ENCODE data around the gene RHOT1.
"Not testable (repeated sequence)": the region's sequence is repeated elsewhere in the genome, so short reads cannot be mapped to it uniquely, and the experiment has no call there.

- not testable (repeated sequence) for TF ChIP-seq YY1 (IDR thresholded peaks at IDR 0.05; ENCODE audit: insufficient read depth, insufficient read length); ZNF274 (IDR thresholded peaks at IDR 0.05; ENCODE audit: low read depth, low read length); SUZ12 (IDR thresholded peaks at IDR 0.05; ENCODE audit: extremely low read depth, insufficient read depth, insufficient read length)
Measured at GRCh38 chr17:32106471-32106981, 35.8 kb upstream of the RHOT1 start.

Measured in NT2/D1 (cell line).